ENCODE measurements around the gene BRAF. TPM values are rescaled to one million over a fixed set of nuclear protein-coding genes. Genes with fewer than 3 reads are reported as not detected.
"Not testable (repeated sequence)": the region's sequence is repeated elsewhere in the genome, so short reads cannot be mapped to it uniquely, and the experiment has no call there.

The BRAF gene
- total RNA-seq, 2 experiments from 2014 or later = 29.2 to 33.0 TPM

GRCh38 chr7:140752533-140752932 lies 172.2 kb downstream of the BRAF start:
- ChIA-PET CTCF (interaction anchor here (1.2 kb wide), 1 partner anchor 259 kb away, joined by 3 read pairs; no protein-coding TSS in a partner anchor), POLR2A (no interaction called here)
- no peak for DNase-seq
- no peak overlapping the region for H3K27ac Mint-ChIP-seq
- no peaks in the 10 kb centered on the region for H3K4me1 Mint-ChIP-seq (ENCODE audit: low read depth)
- intact Hi-C loops (cut with micrococcal nuclease) = no loop called here
- H3K4me3 Mint-ChIP-seq = no peak overlapping the region
- H3K36me3 Mint-ChIP-seq = peaks cover 8% of the 10 kb centered on the region
- no peaks in the 10 kb centered on the region for H3K27me3 Mint-ChIP-seq
- no peaks in the 10 kb centered on the region for H3K9me3 Mint-ChIP-seq

DNA sequence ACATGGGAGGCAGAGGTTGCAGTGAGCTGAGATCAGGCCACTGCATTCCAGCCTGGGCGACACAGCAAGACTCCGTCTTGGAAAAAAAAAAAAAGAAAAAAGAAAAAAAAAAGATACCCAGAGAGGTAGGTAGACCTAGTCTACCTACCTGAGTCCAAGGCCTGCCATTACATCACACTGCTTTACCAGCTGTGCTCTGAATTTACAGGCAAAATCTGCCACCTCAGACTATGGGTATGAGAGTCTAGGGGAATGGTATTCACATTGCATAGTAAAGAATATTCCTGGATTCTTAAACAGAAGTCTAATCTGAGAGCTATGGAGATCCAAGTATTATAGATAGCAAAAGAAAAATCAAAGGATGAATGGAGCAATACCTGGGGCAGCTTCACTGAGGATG lies 178.0 kb downstream of the BRAF start:
- intact Hi-C loops (cut with micrococcal nuclease) = no loop called here
- H3K9me3 Mint-ChIP-seq = no peaks in the 10 kb centered on the region
- CTCF ChIA-PET = no interaction called here
- DNase-seq = no peak
- H3K27ac Mint-ChIP-seq = no peak overlapping the region
- H3K36me3 Mint-ChIP-seq = peaks cover 21% of the 10 kb centered on the region
- H3K27me3 Mint-ChIP-seq = no peaks in the 10 kb centered on the region
- no peak overlapping the region for H3K4me3 Mint-ChIP-seq
- POLR2A ChIA-PET = no interaction called here
- no peaks in the 10 kb centered on the region for H3K4me1 Mint-ChIP-seq (ENCODE audit: low read depth)

DNA sequence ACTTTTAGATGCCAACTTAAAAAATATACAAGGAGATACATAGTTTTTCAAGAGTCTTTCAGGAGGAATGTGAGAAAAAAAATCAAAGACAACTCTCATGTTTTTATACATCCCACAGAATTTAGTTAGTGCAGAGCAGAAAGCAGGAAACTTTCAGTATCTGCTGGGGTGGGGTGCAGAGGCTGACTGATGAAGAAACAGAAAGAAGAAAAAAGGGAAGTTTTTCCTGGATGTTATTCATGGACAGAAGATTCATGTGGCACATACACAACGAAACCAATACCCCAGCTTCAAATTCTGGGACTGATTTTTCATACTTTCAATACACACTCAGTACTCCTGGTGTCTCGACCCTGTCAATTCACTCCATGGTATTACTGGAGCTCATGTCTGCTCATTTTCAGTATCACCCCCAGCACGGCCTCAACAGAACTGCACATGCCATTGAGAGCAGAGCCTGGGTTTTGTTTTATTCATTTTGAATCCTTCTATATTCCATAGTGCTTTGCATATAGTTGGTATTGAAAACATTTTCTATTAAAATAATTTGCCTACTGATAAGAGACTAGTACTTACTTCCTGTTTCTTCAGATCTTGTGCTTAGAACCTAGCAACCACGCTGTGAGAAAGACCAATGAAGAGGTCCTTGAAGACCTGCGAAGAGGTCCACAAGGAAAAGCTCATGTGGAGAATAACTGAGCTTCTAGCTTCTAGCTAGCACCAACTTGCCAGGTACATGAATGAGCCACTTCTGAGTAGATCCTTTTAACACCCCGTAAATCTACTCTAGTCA lies 179.3 kb downstream of the BRAF start:
- no peak for DNase-seq
- ChIA-PET POLR2A (no interaction called here), CTCF (no interaction called here)
- no peaks in the 10 kb centered on the region for H3K27me3 Mint-ChIP-seq
- no peaks in the 10 kb centered on the region for H3K9me3 Mint-ChIP-seq
- no peaks in the 10 kb centered on the region for H3K4me1 Mint-ChIP-seq (ENCODE audit: low read depth)
- peaks cover 19% of the 10 kb centered on the region for H3K36me3 Mint-ChIP-seq
- no peak overlapping the region for H3K4me3 Mint-ChIP-seq
- intact Hi-C loops (cut with micrococcal nuclease) = no loop called here
- H3K27ac Mint-ChIP-seq = no peak overlapping the region

DNA sequence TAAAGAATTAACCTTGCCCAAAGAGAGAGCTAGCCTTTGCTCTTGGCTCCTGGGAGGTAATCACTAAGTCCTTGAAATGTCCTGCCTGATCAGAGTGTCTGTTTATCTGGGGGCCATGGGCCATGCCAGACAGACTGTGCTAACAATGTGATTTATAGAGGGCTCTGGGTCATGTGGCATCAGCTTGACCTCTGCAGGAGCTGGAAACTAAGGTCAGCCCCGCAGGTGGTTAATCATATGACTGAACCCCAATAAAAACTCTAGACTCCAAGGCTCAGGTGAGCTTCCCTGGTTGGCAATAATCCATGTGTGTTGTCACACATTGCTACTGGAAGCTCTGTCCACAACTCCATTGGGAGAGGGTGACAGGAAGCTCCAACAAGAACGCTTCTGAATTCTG lies 180.7 kb downstream of the BRAF start:
- Mint-ChIP-seq H3K27me3 (no peaks in the 10 kb centered on the region), H3K9me3 (no peaks in the 10 kb centered on the region), H3K27ac (no peak overlapping the region), H3K4me1 (ENCODE audit: low read depth) (no peaks in the 10 kb centered on the region), H3K36me3 (peaks cover 24% of the 10 kb centered on the region), H3K4me3 (no peak overlapping the region)
- POLR2A ChIA-PET = no interaction called here
- intact Hi-C loops (cut with micrococcal nuclease) = no loop called here
- CTCF ChIA-PET = interaction anchor here (0.6 kb wide), 1 partner anchor 42 kb away, joined by 3 read pairs; no protein-coding TSS in a partner anchor
- no peak for DNase-seq

GRCh38 chr7:140743255-140743654 lies 181.5 kb downstream of the BRAF start:
- intact Hi-C loops (cut with micrococcal nuclease); H3K4me3 Mint-ChIP-seq; DNase-seq; POLR2A ChIA-PET; H3K9me3 Mint-ChIP-seq; H3K4me1 Mint-ChIP-seq (ENCODE audit: low read depth); H3K27ac Mint-ChIP-seq; H3K27me3 Mint-ChIP-seq: not testable (repeated sequence)
- peaks cover 28% of the 10 kb centered on the region for H3K36me3 Mint-ChIP-seq
- CTCF ChIA-PET = interaction anchor here (0.6 kb wide), 1 partner anchor 41 kb away, joined by 3 read pairs; no protein-coding TSS in a partner anchor

DNA sequence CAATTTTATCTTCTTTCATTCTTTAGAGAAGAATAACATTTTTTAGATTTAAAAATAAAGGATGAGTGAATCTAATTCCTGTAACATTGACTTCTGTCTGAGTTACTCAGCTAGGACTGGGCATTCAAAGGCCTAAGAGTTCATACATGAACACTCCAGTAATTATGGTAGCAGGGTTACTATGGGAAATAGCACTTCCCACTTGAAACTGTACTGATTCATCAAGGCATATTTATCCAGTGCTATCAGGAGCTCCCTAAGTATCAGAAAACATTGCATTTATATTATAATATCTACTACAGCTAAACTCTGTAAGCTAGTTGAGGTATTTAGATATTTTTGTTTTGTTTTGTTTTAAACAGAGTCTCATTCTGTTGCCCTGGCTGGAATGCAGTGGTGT lies 186.4 kb downstream of the BRAF start:
- Mint-ChIP-seq H3K4me3 (no peak overlapping the region), H3K27ac (no peak overlapping the region), H3K36me3 (peaks cover 17% of the 10 kb centered on the region), H3K4me1 (ENCODE audit: low read depth) (no peaks in the 10 kb centered on the region), H3K9me3 (no peaks in the 10 kb centered on the region), H3K27me3 (no peaks in the 10 kb centered on the region)
- intact Hi-C loops (cut with micrococcal nuclease) = no loop called here
- no peak for DNase-seq
- POLR2A ChIA-PET = no interaction called here
- CTCF ChIA-PET = interaction anchor here (1.3 kb wide), 1 partner anchor 85 kb away, joined by 4 read pairs; no protein-coding TSS in a partner anchor

DNA sequence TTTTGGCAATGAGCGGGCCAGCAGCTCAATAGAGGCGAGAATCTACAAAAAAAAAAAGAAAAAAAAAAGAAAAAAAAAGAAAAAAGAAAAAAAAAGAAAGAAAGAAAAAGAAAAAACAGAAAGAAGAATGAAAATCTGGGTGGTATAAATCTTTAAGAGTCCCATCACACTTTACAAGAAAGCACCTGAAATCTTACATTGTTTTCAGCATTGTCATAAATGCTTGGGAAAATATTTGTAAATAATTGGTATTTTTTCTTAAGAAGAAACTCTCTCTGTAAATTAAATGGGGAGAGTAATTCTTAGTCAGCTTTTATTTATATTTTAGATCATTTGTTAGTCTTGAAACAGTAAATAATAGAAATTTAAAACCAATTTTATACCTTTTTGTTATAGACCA lies 190.0 kb downstream of the BRAF start:
- no peaks in the 10 kb centered on the region for H3K4me1 Mint-ChIP-seq (ENCODE audit: low read depth)
- H3K4me3 Mint-ChIP-seq = no peak overlapping the region
- CTCF ChIA-PET = interaction anchor here (0.9 kb wide), 1 partner anchor 8 kb away, joined by 3 read pairs; no protein-coding TSS in a partner anchor
- peaks cover 16% of the 10 kb centered on the region for H3K36me3 Mint-ChIP-seq
- intact Hi-C loops (cut with micrococcal nuclease) = no loop called here
- H3K27ac Mint-ChIP-seq = no peak overlapping the region
- POLR2A ChIA-PET = no interaction called here
- DNase-seq = no peak
- H3K27me3 Mint-ChIP-seq = no peaks in the 10 kb centered on the region
- H3K9me3 Mint-ChIP-seq = no peaks in the 10 kb centered on the region

DNA sequence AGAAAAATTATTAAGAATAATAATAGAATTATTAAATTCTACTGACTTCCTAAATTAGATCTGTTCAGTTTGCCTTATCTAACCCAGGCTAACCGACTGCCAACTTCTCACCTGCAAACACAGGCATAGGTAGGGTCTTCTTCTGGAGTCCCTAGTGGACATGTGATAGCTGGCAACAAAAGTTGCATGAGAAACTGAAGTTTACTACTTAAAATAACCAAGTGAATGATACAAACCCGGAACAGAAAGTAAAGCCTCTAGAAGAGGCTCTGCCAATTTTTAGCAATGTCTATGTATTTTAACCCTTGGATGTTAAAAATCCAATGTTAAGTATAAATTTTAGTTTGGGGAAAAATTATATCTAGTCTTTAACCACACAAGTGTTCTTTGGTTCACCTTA lies 190.6 kb downstream of the BRAF start:
- H3K4me3 Mint-ChIP-seq = no peak overlapping the region
- DNase-seq = no peak
- H3K27me3 Mint-ChIP-seq = no peaks in the 10 kb centered on the region
- ChIA-PET CTCF (no interaction called here), POLR2A (no interaction called here)
- no peak overlapping the region for H3K27ac Mint-ChIP-seq
- H3K36me3 Mint-ChIP-seq = peaks cover 12% of the 10 kb centered on the region
- H3K9me3 Mint-ChIP-seq = no peaks in the 10 kb centered on the region
- H3K4me1 Mint-ChIP-seq (ENCODE audit: low read depth) = no peaks in the 10 kb centered on the region
- intact Hi-C loops (cut with micrococcal nuclease) = no loop called here

DNA sequence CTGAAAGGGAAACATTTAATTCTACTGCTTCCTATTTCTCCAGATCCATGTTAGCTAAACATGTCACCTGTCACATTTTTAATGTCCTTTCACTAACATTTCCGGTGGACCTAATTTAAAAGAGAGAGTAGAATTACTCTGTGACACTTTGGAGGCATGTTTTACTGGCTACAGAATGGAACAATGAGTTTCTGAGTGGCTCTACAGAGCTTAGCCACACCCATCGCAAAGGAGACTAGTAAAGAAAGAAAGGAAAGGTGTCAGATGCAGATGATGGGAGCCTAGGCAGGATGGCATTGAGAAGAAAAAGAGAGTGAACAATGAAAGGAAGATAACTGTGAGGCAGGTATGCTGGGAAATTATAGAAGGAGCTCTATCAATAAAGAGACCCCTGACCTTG lies 192.3 kb downstream of the BRAF start:
- Mint-ChIP-seq H3K27me3 (no peaks in the 10 kb centered on the region), H3K4me3 (no peak overlapping the region), H3K9me3 (no peaks in the 10 kb centered on the region), H3K27ac (no peak overlapping the region), H3K36me3 (peaks cover 6% of the 10 kb centered on the region), H3K4me1 (ENCODE audit: low read depth) (no peaks in the 10 kb centered on the region)
- intact Hi-C loops (cut with micrococcal nuclease) = no loop called here
- no peak for DNase-seq
- ChIA-PET CTCF (no interaction called here), POLR2A (no interaction called here)

DNA sequence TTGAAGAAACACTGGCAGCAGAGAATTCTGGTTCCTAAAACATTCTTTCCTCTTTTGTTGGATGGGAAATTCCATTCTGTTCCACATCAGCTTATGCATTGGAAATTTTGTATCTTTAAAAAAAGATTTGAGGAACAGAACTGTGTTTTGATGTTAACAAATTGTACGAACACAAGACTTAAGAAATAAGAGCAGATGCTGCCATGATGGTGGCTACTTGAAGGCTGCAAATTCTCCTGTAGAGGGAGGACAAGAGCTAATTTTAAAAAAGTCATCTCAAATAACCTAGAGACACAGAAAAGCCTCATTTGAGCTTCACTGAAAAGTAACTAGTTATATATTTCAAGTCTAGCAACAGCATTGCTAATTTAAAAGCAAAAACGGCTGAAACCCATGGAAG lies 198.4 kb downstream of the BRAF start:
- POLR2A ChIA-PET = no interaction called here

DNA sequence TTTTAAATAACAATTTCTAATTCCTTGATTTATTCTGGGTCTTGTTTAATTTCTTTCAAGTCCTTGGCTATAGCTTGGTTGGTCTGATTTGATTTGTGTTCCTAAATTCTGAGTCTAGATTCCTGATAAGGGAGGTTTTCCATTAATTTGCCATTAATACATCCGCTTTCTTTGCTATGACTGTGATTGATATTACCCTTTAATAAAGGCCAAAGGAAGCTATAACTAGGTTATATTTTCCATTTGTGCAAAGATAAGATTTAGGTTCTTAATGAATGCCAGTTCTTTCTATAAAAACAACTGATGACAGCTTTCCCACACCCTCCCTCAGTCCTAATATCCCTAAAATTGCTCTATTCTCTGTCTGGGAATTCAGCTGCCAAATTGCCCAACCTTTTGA lies 200.0 kb downstream of the BRAF start:
- no peak overlapping the region for H3K27ac Mint-ChIP-seq
- H3K4me1 Mint-ChIP-seq (ENCODE audit: low read depth) = peaks cover 15% of the 10 kb centered on the region
- no peak for DNase-seq
- no peaks in the 10 kb centered on the region for H3K27me3 Mint-ChIP-seq
- ChIA-PET CTCF (no interaction called here), POLR2A (no interaction called here)
- intact Hi-C loops (cut with micrococcal nuclease) = loop anchor here (10.0 kb wide), 1 partner anchor 290 kb away; the partner anchor contains the start of gene MRPS33
- no peaks in the 10 kb centered on the region for H3K36me3 Mint-ChIP-seq
- H3K9me3 Mint-ChIP-seq = no peaks in the 10 kb centered on the region
- no peak overlapping the region for H3K4me3 Mint-ChIP-seq

More for the DNA sequence above, 198.4 kb downstream of the BRAF start:
- DNase-seq = no peak
- CTCF ChIA-PET = interaction anchor here (0.7 to 1.2 kb wide), 6 partner anchors 9 to 288 kb away, joined by 3 to 5 read pairs (median 3); partner anchors contain the start of gene MRPS33
- Mint-ChIP-seq H3K9me3 (no peaks in the 10 kb centered on the region), H3K36me3 (no peaks in the 10 kb centered on the region), H3K27me3 (no peaks in the 10 kb centered on the region), H3K27ac (no peak overlapping the region), H3K4me1 (ENCODE audit: low read depth) (peaks cover 15% of the 10 kb centered on the region), H3K4me3 (no peak overlapping the region)
- intact Hi-C loops (cut with micrococcal nuclease) = loop anchor here (10.0 kb wide), 1 partner anchor 289 kb away; the partner anchor contains the start of gene MRPS33

DNA sequence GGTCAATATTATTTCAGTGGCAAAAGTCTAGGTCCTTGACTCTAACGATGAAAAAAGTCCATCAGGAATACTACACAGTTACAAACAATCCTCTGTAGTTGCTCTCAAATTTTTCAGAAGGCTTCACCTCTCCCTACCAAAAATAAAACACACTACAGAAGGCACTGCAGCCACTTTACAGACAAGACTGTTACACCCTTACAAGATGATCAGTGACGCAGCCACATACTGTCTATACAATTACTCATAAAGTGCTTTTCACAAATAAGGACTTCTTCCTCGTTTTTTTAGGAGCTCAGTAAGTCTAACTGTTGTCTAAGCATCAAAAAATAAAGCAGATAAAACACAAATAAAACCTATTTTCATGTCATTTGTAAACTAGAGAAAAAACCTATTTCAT lies 201.2 kb downstream of the BRAF start:
- H3K36me3 Mint-ChIP-seq = no peaks in the 10 kb centered on the region
- intact Hi-C loops (cut with micrococcal nuclease) = loop anchor here (10.0 kb wide), 1 partner anchor 291 kb away; the partner anchor contains the start of gene MRPS33
- no peaks in the 10 kb centered on the region for H3K27me3 Mint-ChIP-seq
- DNase-seq = no peak
- CTCF ChIA-PET = interaction anchor here (1.3 kb wide), 3 partner anchors 50 to 288 kb away, joined by 3 to 5 read pairs (median 4); no protein-coding TSS in a partner anchor
- H3K4me1 Mint-ChIP-seq (ENCODE audit: low read depth) = peaks cover 15% of the 10 kb centered on the region
- H3K27ac Mint-ChIP-seq = no peak overlapping the region
- no peaks in the 10 kb centered on the region for H3K9me3 Mint-ChIP-seq
- H3K4me3 Mint-ChIP-seq = no peak overlapping the region
- POLR2A ChIA-PET = no interaction called here

DNA sequence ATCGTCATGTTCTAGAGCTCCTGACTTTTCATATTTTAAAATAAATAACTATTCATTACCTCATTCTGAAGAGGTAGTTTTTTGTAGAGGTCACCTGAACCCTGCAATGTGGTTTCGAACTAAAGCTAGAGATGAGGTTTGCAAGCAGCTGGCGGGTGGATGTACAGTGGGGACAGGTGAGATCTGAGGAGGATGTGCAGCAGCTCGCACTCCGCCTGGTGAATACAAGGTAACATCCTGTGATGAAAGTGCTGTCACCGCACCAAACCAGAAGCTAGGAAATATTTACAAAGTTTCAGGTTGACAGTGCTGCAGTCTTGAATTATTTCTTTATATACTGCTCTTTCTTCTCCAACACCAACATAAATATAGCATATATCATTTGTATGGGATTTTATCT lies 201.7 kb downstream of the BRAF start:
- Mint-ChIP-seq H3K9me3 (no peaks in the 10 kb centered on the region), H3K36me3 (no peaks in the 10 kb centered on the region), H3K27ac (no peak overlapping the region), H3K4me1 (ENCODE audit: low read depth) (peaks cover 15% of the 10 kb centered on the region), H3K4me3 (no peak overlapping the region), H3K27me3 (no peaks in the 10 kb centered on the region)
- DNase-seq = peak; percentile 63
- ChIA-PET POLR2A (no interaction called here), CTCF (interaction anchor here (1.3 kb wide), 2 partner anchors 49 to 289 kb away, joined by 4 to 5 read pairs; no protein-coding TSS in a partner anchor)
- intact Hi-C loops (cut with micrococcal nuclease) = loop anchor here (10.0 kb wide), 1 partner anchor 292 kb away; the partner anchor contains the start of gene MRPS33

Data from activated CD4-positive, alpha-beta memory T cell treated with anti-CD3 and anti-CD28 coated beads for 36 hours (primary cell).